ENCODE measurements around the gene SHB.
A peak's percentile ranks its signal among the peaks of the same experiment; 100 is the strongest.

Gene SHB

DNA sequence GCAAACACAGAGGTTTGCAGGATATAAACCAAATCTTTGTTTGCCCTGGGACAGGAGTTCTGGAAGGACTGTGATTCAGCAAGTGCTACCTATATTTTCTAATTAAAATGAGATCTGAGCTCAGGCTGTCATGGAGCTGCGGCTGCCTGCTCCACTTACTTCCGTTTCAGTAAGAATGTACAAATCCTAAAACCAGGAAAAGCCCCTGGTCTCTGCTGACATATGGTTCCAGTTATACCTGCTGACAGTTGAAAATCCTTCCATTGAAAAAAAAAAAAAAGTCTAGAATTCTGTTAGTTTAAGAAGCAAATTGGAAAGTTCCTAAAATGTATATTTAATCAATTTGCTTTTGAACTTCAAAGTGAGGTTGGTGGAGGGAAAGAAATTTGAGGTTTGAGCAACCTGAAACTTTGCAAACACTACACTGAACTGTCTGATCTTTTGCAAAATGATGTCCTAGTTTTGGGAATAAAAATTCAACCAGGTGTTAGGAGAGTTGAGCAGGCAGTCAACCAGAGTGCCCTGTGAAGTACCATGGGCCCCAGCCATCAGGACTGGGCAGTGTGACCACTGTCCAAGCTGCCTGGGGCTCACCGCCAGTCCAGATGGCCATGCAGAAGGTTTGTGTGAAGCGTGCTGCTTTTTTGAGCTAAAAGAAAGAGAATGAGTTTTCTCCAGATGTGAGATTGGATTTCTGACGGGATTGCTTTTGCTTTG lies 50.6 kb downstream of the SHB start:
- DNase-seq, result no peak
- in situ Hi-C loops (cut with HindIII; ENCODE audit: low pct_ligation_motif_present, low pct_unique_long_range_greater_than_20kb, low sequenced_read_pairs), result no loop called here

DNA sequence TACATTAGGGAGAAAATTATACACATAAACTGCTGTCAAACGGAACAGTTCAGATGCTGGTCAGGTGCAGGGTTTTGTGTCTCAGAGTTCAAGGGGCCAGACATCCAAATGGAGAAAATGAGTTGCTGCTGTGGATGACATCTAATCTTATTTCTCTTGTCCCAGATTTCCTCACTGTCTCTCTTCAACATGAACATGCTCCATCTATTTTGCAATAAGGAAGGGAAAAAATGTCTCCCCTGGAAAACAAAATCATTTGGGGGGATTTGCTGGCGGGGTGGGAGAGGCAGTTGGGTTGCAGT lies 51.2 kb downstream of the SHB start:
- no peak for DNase-seq
- in situ Hi-C loops (cut with HindIII; ENCODE audit: low pct_ligation_motif_present, low pct_unique_long_range_greater_than_20kb, low sequenced_read_pairs), result no loop called here

DNA sequence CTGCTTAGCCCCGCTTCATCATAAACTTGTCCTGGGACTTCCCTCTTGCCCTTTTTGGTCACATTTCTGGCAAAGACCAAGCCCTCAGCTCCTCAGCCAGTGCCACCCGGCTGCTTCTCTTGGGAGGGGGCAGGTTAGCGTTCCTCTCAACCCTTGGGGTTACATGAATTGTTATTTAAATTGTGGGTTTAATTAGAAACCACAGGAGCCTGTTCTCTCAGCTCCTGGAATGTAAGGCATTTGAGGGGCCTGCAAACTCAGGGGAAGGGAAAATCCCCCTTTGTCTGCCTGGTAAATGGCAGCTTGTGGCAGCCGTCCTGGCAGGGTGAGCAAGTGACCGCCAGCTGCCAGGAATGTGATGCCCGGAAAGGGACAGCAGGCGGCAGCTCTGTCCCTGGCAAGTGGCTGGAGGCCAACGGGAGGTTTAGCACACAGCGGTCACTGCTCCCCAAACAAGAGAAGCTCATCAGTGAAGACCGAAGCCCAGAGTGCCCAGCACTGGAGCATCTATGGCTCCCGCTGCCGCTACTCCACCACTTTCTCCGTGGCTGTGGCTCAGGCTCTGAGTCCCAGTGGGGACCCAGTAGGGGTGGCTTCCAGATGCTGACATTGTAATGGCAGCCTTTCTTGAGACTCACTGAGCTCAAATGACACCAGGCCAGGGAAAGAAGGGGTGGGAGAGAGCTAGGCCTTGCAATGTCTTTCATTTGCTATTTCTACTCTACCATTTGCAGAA lies 51.7 kb downstream of the SHB start:
- DNase-seq, result peak; percentile 80
- in situ Hi-C loops (cut with HindIII; ENCODE audit: low pct_ligation_motif_present, low pct_unique_long_range_greater_than_20kb, low sequenced_read_pairs), result no loop called here

DNA sequence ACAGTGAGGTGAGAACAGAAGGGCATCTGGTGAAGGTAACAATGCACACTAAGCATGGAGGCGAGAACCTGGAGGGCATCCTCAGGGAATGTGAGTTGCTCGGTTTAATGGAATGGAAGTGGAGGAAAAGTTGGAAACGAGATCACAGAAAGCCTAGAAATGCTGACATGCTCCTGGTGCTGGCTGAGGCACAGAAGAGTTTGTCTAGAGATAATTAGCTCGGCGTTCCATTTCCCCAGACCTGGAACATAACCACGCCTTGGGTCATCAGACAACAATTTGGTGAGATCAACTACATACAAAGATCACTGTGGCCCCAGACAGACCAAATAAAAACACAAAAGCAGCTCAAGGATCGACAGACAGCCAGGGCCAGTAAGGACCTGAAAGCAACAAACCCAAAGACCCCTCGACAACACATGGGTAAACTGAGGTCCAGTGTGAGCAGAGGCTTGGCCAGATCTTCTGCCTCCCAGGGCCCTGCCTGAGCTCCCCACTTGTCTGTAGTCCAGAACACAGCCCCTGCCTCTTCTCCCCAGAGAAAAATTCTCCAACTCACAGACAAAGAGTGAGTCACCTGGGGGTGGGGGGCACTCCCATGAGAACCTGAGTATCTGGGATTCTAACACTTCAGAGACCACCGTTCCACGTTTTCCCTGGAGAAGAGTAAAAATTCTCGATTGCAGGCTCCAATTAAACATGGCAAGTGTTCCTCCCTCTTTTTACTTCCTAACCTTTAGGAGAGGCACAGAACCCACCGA lies 52.5 kb downstream of the SHB start:
- in situ Hi-C loops (cut with HindIII; ENCODE audit: low pct_ligation_motif_present, low pct_unique_long_range_greater_than_20kb, low sequenced_read_pairs), result no loop called here
- DNase-seq, result peak; percentile 73

DNA sequence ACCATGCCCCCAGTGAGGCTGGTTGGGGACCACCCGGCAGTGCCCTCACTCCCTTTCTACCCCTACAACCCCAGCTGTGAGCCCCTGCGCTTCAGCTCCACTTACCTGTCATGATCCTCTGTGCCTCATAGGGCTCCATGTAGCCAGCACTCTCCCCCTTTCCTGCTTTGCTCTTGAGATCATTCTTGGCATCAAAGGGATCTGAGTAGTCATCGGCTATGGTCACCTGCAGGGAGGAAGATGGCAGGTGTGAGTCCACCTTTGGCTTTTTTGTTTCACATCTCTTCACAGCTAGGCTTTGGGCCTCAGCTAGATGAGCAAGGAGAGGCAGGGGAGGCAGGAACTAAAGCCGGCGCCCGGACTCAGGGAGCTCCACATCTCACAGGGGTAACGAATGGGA lies 53.1 kb downstream of the SHB start:
- in situ Hi-C loops (cut with HindIII; ENCODE audit: low pct_ligation_motif_present, low pct_unique_long_range_greater_than_20kb, low sequenced_read_pairs), result no loop called here
- no peak for DNase-seq

DNA sequence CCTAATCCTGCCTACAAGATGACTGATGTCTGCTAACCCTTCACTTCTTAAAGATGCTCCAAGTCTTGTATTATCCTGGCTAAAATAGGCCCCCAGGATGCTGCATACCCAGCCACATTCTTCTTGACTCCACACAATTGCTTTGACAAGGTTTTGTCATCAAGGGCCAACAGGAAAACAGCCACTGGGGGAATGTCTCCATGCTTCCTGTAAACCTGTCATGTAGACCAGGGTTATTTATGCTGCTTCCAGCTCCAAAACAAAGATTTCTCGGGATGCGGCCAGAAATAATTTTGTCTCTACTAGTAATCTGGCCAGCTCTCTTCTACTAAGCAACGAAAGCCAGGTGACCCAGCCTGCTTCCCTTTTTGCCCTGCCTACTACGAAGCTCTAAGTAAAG lies 53.8 kb downstream of the SHB start:
- in situ Hi-C loops (cut with HindIII; ENCODE audit: low pct_ligation_motif_present, low pct_unique_long_range_greater_than_20kb, low sequenced_read_pairs), result no loop called here
- DNase-seq, result no peak

DNA sequence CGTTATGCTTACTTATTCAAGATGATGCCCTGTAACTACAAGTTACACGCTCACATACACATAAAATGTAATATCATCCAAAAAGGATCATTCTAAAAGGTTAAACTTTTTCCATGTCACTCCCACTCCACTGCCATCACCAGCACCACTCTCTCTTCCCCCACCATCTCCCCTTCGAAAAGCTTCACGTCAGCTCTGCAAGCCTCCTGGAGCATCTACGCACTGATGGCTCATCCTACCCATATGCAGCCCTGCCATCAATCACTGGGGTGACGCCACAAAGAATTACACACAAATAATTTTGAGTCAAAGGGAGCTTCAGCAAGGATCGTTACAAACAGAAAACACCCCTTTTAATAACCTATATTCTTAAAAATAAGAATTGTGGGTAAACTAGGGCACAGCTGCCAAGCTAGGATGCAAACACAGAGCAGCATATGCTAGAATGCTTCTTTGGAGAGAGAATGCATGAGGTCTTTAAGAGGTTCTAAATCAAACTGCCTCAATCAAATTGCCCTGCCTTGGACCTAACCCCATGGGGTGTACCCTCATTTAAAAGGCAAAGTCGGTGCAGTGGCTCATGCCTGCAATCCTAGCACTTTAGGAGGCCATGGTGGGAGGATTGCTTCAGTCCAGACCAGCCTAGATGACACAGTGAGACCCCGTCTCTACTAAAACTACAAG lies 56.1 kb downstream of the SHB start:
- DNase-seq, result no peak
- in situ Hi-C loops (cut with HindIII; ENCODE audit: low pct_ligation_motif_present, low pct_unique_long_range_greater_than_20kb, low sequenced_read_pairs), result no loop called here

DNA sequence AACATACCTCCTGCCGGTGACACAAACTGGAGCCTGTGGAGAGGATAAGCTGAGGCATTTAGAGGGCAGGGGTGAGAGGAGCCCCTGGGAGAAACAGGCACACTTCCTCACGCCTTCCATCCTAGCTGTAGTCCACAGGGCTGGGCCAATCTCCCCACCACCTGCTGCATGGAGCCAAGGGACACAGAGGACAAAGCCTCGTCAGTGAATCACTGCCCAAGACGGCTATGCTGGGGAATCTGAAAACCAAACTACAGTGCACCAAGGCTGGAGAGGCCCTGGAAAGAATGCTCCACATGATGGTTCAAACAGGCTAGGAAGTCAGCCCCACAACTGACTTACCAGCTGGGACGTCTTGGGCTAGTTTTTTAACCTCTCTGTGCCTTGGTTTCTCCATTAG lies 57.0 kb downstream of the SHB start:
- in situ Hi-C loops (cut with HindIII; ENCODE audit: low pct_ligation_motif_present, low pct_unique_long_range_greater_than_20kb, low sequenced_read_pairs), result no loop called here
- no peak for DNase-seq

DNA sequence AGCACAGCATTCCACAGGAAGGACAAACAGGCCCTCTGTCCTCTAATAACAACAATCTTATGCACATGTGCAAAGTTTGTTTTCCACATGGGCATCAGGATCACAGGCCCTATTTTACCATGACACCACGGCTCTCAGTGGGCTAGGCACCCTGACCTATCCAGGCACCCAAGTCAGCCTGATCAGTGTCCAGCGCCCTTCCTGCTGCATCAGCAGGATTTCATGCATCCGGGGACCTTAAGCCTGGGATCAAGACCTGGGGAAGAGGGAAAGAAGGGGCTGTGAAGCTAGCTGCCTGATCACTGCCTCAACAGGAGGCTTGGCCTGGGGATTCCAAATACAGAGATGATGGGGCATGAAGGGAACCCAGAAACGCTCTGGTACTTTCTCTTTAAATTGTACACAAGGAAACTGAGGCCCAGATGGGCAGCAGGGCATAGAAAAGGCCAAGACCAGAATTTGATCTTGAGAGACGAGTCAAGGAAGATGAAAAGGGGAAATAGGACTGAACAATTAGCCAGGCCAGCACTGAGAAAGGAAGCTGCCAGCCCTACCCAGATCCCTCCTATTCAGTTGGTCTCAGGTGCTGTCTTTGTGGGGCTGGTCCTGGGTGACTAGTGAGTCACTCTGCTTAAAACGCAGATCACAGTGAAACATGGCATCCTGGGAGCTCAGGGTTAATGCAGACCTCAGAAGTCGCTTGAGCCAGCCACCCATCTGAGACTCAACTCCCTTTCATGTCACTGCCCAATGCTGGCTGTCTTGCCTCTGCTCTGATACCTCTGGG lies 57.9 kb downstream of the SHB start:
- DNase-seq, result no peak
- in situ Hi-C loops (cut with HindIII; ENCODE audit: low pct_ligation_motif_present, low pct_unique_long_range_greater_than_20kb, low sequenced_read_pairs), result no loop called here

DNA sequence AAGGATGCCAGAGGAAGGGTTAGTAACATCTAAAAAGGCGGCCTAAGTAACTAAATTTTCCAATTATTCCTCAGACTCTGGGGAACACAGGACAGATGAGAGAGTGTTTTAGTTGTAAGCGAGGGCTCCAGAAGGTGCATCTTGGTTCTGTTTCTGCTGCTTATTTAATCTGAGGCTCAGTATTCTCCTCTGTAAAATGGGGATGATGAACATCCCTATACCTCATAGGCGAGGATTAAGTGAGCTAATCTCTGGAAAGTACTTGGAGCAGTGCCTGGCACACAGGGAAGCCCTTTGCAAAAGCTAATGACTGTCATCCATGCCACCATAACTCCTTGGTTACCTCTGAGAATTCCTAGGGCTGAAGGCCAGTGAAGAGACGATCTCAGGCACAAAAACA lies 59.0 kb downstream of the SHB start:
- in situ Hi-C loops (cut with HindIII; ENCODE audit: low pct_ligation_motif_present, low pct_unique_long_range_greater_than_20kb, low sequenced_read_pairs), result no loop called here
- no peak for DNase-seq

DNA sequence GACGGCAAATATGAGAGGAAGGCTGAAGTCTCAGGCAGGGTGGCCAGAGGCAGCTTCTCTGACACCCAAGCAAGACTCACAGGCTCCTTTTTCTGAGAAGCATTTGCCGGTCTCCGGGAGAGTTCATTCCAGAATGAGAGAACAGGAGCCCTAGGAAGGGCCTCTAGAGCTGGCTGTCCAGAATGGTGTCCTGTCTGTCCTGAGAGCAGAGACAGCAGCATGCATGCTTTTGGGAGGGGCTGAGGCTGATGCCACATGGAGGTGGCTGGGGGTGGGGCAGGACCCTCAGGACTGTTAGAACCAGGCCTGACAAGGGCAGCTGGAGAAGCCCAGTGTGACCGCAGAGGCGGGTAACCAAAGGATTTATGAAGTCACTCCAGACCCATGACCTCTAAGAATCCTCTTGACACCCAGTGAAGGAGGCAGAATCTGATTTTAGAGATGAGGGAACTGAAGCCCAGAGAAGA lies 60.0 kb downstream of the SHB start:
- DNase-seq, result no peak
- in situ Hi-C loops (cut with HindIII; ENCODE audit: low pct_ligation_motif_present, low pct_unique_long_range_greater_than_20kb, low sequenced_read_pairs), result no loop called here

DNA sequence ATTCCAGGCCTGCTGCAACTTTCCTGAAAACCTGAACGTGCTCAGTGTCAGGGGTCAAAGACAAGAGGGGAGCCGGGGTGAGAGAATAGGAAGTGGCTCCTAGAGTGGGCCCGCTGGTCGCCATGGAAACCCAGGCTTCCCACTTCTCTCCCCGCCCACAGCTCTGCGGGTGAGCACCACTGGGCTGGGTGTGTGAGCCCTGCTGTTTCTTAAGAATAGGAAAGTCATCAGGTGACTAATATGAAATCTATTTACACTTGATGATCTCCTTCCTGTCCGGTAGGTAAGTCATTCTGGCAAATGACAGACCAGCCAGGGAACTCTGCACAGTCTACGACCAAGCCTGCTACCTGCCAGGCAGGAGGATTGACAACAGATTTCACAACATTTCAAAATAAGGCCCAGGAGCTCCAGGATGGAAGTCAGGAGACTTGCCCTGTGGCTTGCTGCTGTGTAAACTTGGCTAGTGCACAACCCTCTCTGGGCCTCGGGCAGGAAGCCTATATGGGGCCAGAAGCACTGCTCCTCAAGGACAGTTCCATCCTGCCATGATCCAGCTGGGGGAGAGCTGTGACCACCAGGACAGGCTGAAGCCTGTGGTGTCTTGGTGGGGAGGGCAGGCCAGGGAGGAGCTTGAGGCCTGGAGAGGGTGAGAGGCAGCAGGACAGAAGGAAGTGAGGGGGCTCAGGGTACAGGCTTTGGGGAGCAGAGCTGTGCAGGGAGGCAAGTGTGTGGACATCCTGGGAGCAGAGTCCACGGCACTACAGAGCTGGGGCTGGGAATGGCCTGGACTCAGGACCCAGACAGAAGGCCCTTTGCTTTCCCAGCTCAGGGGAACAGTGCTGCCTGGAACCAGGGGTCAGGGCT lies 60.6 kb downstream of the SHB start:
- in situ Hi-C loops (cut with HindIII; ENCODE audit: low pct_ligation_motif_present, low pct_unique_long_range_greater_than_20kb, low sequenced_read_pairs), result no loop called here
- peak; percentile 87 for DNase-seq

DNA sequence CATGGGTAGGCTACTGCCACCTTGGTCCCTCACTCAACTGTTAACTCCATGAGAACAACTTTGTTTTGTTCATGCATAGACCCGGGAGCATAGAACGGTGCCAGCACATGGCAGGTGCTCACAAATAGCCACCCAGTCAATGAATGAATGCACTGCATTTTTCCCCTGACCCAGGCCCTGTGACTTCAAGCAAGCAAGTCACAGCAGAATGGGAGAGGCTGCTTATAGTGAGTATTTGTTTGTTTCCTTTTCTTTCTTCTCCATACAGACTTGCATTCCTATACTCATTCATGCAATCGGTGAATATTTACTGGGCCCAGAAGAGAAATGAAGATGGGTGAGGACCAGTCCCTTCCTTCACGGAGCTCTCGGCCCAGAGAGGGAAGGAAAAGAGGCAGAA lies 62.0 kb downstream of the SHB start:
- no peak for DNase-seq
- in situ Hi-C loops (cut with HindIII; ENCODE audit: low pct_ligation_motif_present, low pct_unique_long_range_greater_than_20kb, low sequenced_read_pairs), result no loop called here

DNA sequence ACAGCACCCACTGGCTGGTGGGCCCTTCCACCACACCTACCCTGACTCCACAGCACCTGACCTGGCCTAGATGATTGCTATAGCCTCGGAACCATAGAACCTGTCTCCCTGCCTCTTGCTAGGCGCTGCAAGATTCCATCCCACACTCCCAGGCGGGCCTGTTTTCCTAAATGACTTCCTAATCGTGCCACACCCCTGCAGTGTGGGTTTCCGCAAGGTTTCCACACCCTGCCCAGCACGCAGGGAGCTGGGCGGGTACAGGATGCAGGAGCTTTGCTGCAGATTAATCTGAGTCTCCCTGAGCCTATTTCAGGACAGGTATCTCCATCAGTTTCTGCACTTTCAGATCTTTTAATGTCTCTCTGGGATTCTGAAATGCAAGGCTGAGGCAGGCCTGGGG lies 62.9 kb downstream of the SHB start:
- in situ Hi-C loops (cut with HindIII; ENCODE audit: low pct_ligation_motif_present, low pct_unique_long_range_greater_than_20kb, low sequenced_read_pairs), result no loop called here
- no peak for DNase-seq

DNA sequence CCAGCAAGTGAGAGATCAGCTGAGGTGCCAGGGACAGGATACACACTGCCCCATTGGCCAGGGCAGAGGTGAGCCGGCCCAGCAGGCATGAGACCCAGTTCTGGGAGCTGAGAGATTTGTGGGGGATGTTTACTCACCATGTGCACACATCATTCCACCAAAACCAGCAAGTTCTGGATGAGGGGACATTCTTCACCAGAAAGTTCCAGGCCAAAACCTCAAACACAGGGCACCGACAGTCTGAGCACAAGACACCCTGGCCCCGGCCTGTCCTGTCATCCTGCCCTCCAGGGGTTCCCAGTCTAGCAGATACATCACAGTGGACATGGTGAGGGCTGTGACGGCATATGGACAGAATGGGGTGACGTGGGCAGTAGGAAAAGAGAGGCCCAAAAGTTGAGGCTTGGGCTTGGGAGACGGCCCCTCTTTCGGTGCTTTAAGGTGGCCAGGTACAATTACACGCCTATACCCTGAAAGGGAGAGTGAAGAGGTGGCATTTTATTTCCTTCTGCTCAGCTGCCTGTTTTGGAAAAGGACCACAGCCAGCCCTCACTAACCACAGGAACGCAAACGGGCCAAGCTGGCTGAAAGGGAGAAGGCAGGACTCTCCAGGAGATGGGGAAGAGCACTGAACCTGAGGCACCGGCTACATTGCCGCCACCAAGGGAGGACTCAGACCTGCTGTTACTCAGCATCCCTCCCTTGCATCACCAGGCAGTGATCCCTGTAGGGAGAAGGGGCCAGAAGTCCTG lies 64.0 kb downstream of the SHB start:
- in situ Hi-C loops (cut with HindIII; ENCODE audit: low pct_ligation_motif_present, low pct_unique_long_range_greater_than_20kb, low sequenced_read_pairs), result no loop called here
- DNase-seq, result no peak

DNA sequence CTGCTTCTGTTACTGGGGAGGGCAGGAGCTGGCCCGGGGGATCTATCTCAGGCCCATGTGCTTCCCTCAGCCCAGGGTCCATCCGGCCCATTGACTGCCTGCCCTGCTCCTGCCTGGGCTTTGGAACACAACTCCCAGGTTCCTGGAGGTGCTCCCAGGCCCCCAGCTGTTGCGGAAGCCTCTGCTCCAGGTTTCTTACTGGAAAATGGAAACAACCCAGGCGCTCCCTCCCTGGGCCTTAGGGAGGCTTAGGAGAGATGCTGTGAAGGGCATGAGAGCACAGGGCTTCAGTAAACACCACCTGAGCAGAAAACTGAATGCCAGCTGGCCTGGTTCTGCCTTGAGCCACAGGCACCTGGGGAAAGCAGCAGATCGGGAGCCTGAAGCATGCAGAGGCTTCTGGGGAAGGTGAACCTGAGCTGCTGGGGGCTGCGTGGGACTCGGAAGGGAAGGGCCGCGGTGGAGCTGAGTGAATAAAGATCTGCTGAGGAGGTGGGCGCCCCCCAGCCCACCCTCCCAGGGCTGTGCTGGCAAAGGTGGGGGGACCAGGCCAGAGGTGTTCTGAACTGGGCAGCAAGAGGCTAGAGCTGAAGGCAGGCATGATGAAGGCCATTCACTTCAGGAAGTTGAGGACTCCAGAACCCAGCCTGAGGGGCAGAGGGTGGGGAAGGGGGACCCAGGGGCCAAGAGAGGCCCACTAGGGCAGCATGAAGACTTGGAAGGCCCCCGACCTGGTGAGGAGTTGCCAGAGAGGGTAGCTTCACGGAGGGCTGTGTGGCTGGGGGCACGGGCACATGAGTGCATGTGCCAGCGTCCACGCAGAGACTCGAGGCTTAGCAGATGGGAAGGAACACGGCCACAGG lies 64.8 kb downstream of the SHB start:
- no peak for DNase-seq
- in situ Hi-C loops (cut with HindIII; ENCODE audit: low pct_ligation_motif_present, low pct_unique_long_range_greater_than_20kb, low sequenced_read_pairs), result no loop called here

Data from ACHN (cell line).